Left ventricle myocardium inferior (tissue), 1 donor: ENCODE data around the gene ANKRD6. TPM values are rescaled to one million over a fixed set of nuclear protein-coding genes. Genes with fewer than 3 reads are reported as not detected.

ENCODE experiments used
- DNase-seq: peaks from one replicate; pipeline ENCODE4 v3.0.0-alpha.2; 2020
- H3K27ac ChIP-seq: fragments of 200-600 bp; replicated peaks from 2 replicates; pipeline ENCODE4 v1.8.0; 2021
- H3K27me3 ChIP-seq: fragments of 200-600 bp; 2 replicates; pipeline ENCODE4 v1.8.0; 2021; ENCODE audit warnings: low read depth
- H3K36me3 ChIP-seq: fragments of 200-600 bp; 2 replicates; pipeline ENCODE4 v1.8.0; 2021
- H3K4me1 ChIP-seq: fragments of 200-600 bp; 2 replicates; pipeline ENCODE4 v1.8.0; 2021
- H3K4me3 ChIP-seq: fragments of 200-600 bp; 2 replicates; pipeline ENCODE4 v1.8.0; 2021; ENCODE audit warnings: mild to moderate bottlenecking, moderate library complexity
- H3K9me3 ChIP-seq: fragments of 200-600 bp; replicated peaks from 2 replicates; pipeline ENCODE4 v1.8.0; 2021
- intact Hi-C: fragments of 100-400 bp; cut with micrococcal nuclease; formaldehyde crosslinking; loops from one replicate; pipeline ENCODE4 v1.11.0; 2022
- total RNA-seq: library from RNA; stranded (reverse); fragmentation: NEBNext Ultra II Directional; extraction: Animal tissue kit (Norgen Biotek cat#: 25700); gene quantifications from one replicate; pipeline ENCODE4 v1.2.1, GENCODE V29; 2021
- TF ChIP-seq, protein P1 (sequence below): fragments of 200-600 bp; IDR thresholded peaks from 2 replicates; pipeline ENCODE4 v1.8.0; 2021; ENCODE audit warnings: antibody characterized with exemption, mild to moderate bottlenecking, borderline replicate concordance
- donor health status: DM: no; HTN: yes; CAD: no; lungs with severe emphysema.

Gene ANKRD6
- total RNA-seq, 1 donor from 2014 or later, result 11.1 TPM

- no peak for DNase-seq
- H3K4me3 ChIP-seq, result no peak overlapping the region
- no peaks in the 10 kb centered on the region for H3K4me1 ChIP-seq
- no peaks in the 10 kb centered on the region for H3K36me3 ChIP-seq
- TF ChIP-seq, protein P1, sequence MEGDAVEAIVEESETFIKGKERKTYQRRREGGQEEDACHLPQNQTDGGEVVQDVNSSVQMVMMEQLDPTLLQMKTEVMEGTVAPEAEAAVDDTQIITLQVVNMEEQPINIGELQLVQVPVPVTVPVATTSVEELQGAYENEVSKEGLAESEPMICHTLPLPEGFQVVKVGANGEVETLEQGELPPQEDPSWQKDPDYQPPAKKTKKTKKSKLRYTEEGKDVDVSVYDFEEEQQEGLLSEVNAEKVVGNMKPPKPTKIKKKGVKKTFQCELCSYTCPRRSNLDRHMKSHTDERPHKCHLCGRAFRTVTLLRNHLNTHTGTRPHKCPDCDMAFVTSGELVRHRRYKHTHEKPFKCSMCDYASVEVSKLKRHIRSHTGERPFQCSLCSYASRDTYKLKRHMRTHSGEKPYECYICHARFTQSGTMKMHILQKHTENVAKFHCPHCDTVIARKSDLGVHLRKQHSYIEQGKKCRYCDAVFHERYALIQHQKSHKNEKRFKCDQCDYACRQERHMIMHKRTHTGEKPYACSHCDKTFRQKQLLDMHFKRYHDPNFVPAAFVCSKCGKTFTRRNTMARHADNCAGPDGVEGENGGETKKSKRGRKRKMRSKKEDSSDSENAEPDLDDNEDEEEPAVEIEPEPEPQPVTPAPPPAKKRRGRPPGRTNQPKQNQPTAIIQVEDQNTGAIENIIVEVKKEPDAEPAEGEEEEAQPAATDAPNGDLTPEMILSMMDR, result no peak
- no peaks in the 10 kb centered on the region for H3K27me3 ChIP-seq
- no peaks in the 10 kb centered on the region for H3K9me3 ChIP-seq
- no peak overlapping the region for H3K27ac ChIP-seq
- intact Hi-C loops, result no loop called here
Observed at GRCh38 chr6:89582669-89583325, 149.8 kb downstream of the ANKRD6 start.

- intact Hi-C loops, result no loop called here
- H3K4me1 ChIP-seq, result no peaks in the 10 kb centered on the region
- H3K4me3 ChIP-seq, result no peak overlapping the region
- no peaks in the 10 kb centered on the region for H3K27me3 ChIP-seq
- DNase-seq, result no peak
- no peaks in the 10 kb centered on the region for H3K36me3 ChIP-seq
- H3K9me3 ChIP-seq, result no peaks in the 10 kb centered on the region
- TF ChIP-seq, protein P1, result no peak
- no peak overlapping the region for H3K27ac ChIP-seq
Observed at GRCh38 chr6:89583559-89583958, 150.6 kb downstream of the ANKRD6 start.

- Histone ChIP-seq H3K36me3 (no peaks in the 10 kb centered on the region), H3K4me3 (no peak overlapping the region), H3K4me1 (no peaks in the 10 kb centered on the region), H3K9me3 (no peaks in the 10 kb centered on the region), H3K27ac (no peak overlapping the region), H3K27me3 (no peaks in the 10 kb centered on the region)
- DNase-seq, result no peak
- intact Hi-C loops, result no loop called here
- TF ChIP-seq, protein P1, result no peak
Observed at GRCh38 chr6:89584539-89584938, 151.6 kb downstream of the ANKRD6 start.

DNA sequence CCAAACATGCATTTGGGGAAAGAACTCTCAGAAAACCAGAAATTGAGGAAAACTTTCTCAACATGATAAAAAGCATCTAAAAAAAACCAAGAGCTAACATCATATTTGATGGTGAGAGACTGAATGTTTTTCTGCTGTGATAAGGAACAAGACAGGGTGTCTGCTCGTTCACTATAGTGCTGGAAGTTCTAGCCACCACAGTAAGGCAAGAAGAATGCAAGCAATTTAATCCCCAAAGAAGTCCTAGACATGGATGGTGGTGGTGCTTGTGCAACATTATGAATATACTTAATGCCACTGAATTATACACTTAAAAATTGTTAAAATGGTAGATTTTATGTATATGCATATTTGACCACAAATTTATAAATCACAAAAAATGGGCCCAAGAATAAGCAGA, 152.2 kb downstream of the ANKRD6 start:
- no peaks in the 10 kb centered on the region for H3K4me1 ChIP-seq
- H3K27ac ChIP-seq, result no peak overlapping the region
- no peak overlapping the region for H3K4me3 ChIP-seq
- TF ChIP-seq, protein P1, result no peak
- no peak for DNase-seq
- no peaks in the 10 kb centered on the region for H3K27me3 ChIP-seq
- no peaks in the 10 kb centered on the region for H3K9me3 ChIP-seq
- no peaks in the 10 kb centered on the region for H3K36me3 ChIP-seq
- intact Hi-C loops, result no loop called here

- Histone ChIP-seq H3K27me3 (no peaks in the 10 kb centered on the region), H3K27ac (no peak overlapping the region), H3K4me1 (no peaks in the 10 kb centered on the region), H3K4me3 (no peak overlapping the region), H3K36me3 (no peaks in the 10 kb centered on the region), H3K9me3 (no peaks in the 10 kb centered on the region)
- TF ChIP-seq, protein P1, result no peak
- DNase-seq, result no peak
- intact Hi-C loops, result no loop called here
Observed at GRCh38 chr6:89589297-89590025, 156.5 kb downstream of the ANKRD6 start.
